Panc1 (cell line): ENCODE data around the gene NDUFS6. TPM values are rescaled to one million over a fixed set of nuclear protein-coding genes. Genes with fewer than 3 reads are reported as not detected.

Source experiments
- ATAC-seq: fragments of 200-7000 bp; cut with Tn5 transposase; 2 replicates; pipeline ENCODE4 v1.9.1; 2020; ENCODE audit warnings: mild to moderate bottlenecking, moderate library complexity
- BruUV-seq: library from RNA; stranded (reverse); fragments of 400-500 nt; replicated peaks from 2 replicates; lab custom pipeline; 2021; lab: Mats Ljungman, UMichigan
- CTCF ChIA-PET: fragments of 300-600 bp; sonication (Branson Sonifier 250); formaldehyde crosslinking; loops from one replicate; lab custom pipeline; 2022; ENCODE audit warnings: antibody characterized with exemption; lab: Charles Lee
- POLR2A ChIA-PET: fragments of 300-600 bp; sonication (Branson Sonifier 250); formaldehyde crosslinking; loops from one replicate; lab custom pipeline; 2022; ENCODE audit warnings: antibody characterized with exemption; lab: Charles Lee
- DNase-seq: peaks from one replicate; pipeline ENCODE4 v3.0.0-alpha.2; 2010; ENCODE audit warnings: low read depth, low spot score
- H3K27ac ChIP-seq: 2 replicates; pipeline ENCODE4 v1.5.1; 2011; ENCODE audit warnings: mild to moderate bottlenecking, low read length, inconsistent platforms
- H3K27me3 ChIP-seq: fragments of 200-500 bp; sonication (Bioruptor generic); 2 replicates; pipeline ENCODE4 v1.6.0; 2014; ENCODE audit warnings: low read length, inconsistent platforms; ENCODE audit not compliant: control insufficient read depth, insufficient read depth
- H3K36me3 ChIP-seq: fragments of 200-500 bp; sonication (Bioruptor generic); 2 replicates; pipeline ENCODE4 v1.5.1; 2014; ENCODE audit warnings: inconsistent platforms, mild to moderate bottlenecking, low read length, moderate library complexity; ENCODE audit not compliant: control insufficient read depth, insufficient read depth
- H3K4me1 ChIP-seq: 2 replicates; pipeline ENCODE4 v1.5.1; 2011; ENCODE audit warnings: inconsistent platforms, mild to moderate bottlenecking, low read length, moderate library complexity; ENCODE audit not compliant: control insufficient read depth, insufficient read depth
- H3K4me3 ChIP-seq, 2 experiments: 2 replicates each; pipeline ENCODE4 v1.5.1; 2011 to 2012; ENCODE audit warnings: low read depth in 2 of 2, low read length in 2 of 2, mild to moderate bottlenecking in 2 of 2, inconsistent platforms in 1 of 2, moderate library complexity in 1 of 2
- H3K9me3 ChIP-seq: fragments of 200-500 bp; sonication (Bioruptor generic); 2 replicates; pipeline ENCODE4 v1.5.1; 2014; ENCODE audit warnings: low read depth, mild to moderate bottlenecking, inconsistent platforms, low read length, moderate library complexity; ENCODE audit not compliant: control insufficient read depth, insufficient read depth
- CTCF ChIP-seq: fragments of 450-650 bp; IDR thresholded peaks from 2 replicates; pipeline ENCODE4 v1.5.1; 2017; ENCODE audit warnings: mild to moderate bottlenecking
- POLR2AphosphoS5 ChIP-seq: IDR thresholded peaks from 2 replicates; pipeline ENCODE4 v1.6.1; 2012; ENCODE audit warnings: mild to moderate bottlenecking, low read depth, low read length, moderate library complexity
- REST ChIP-seq, 2 experiments: IDR thresholded peaks; 2 replicates each; pipeline ENCODE4 v1.6.1; 2011 to 2012; ENCODE audit warnings: low read depth in 2 of 2, control low read depth in 1 of 2, low read length in 1 of 2, mild to moderate bottlenecking in 1 of 2, moderate library complexity in 1 of 2; ENCODE audit not compliant: insufficient read depth in 1 of 2
- SIN3A ChIP-seq: IDR thresholded peaks from 2 replicates; pipeline ENCODE4 v1.6.1; 2012; ENCODE audit warnings: low read depth, mild to moderate bottlenecking, low read length, moderate library complexity, borderline replicate concordance; ENCODE audit not compliant: insufficient read depth
- TCF7L2 ChIP-seq: IDR thresholded peaks from 2 replicates; pipeline ENCODE4 v1.6.1; 2011; ENCODE audit warnings: mild to moderate bottlenecking, low read depth, low read length, inconsistent platforms
- in situ Hi-C: cut with HindIII; loops from 2 replicates; pipeline ENCODE4 v1.10.0; 2016; ENCODE audit warnings: low sequenced_read_pairs, low pct_unique_long_range_greater_than_20kb
- intact Hi-C: fragments of 100-400 bp; cut with micrococcal nuclease; formaldehyde crosslinking; loops from one replicate; pipeline ENCODE4 v1.10.0; 2022; ENCODE audit not compliant: unreplicated experiment
- total RNA-seq: library from RNA; stranded (reverse); gene quantifications from one replicate; pipeline ENCODE4 v1.2.1, GENCODE V29; 2021; ENCODE audit not compliant: unreplicated experiment

Gene NDUFS6
- total RNA-seq, 1 experiment from 2014 or later = 70.6 TPM

- ATAC-seq (0 out of 2 replicates have a peak, but pooled peaks have one; percentile 35), DNase-seq (no peak)
- BruUV-seq = no TSS peak
- Histone ChIP-seq H3K4me1 (0 out of 2 replicates have a peak, but pooled peaks cover 4% of the 10 kb centered on the region), H3K9me3 (no peaks in the 10 kb centered on the region), H3K36me3 (no peaks in the 10 kb centered on the region), H3K4me3 (no peak overlapping the region), H3K27me3 (no peaks in the 10 kb centered on the region), H3K27ac (no peak overlapping the region)
- CTCF ChIA-PET = no interaction called here
- intact Hi-C loops (no loop called here), in situ Hi-C loops (no loop called here)
- no peak for TF ChIP-seq REST (IDR thresholded peaks at IDR 0.05; ENCODE audit: insufficient read depth in 1 of 2, low read depth in 2 of 2, low read length in 1 of 2)
- TF ChIP-seq TCF7L2 = no peak
- no peak for TF ChIP-seq POLR2AphosphoS5
- POLR2A ChIA-PET = no interaction called here
Measured at GRCh38 chr5:1770443-1770802, 30.8 kb upstream of the NDUFS6 start.

- in situ Hi-C loops = no loop called here
Measured at GRCh38 chr5:1771149-1772065, 29.8 kb upstream of the NDUFS6 start.

More at GRCh38 chr5:1771149-1772065, 29.8 kb upstream of the NDUFS6 start:
- CTCF ChIA-PET = no interaction called here
- no peaks in the 10 kb centered on the region for H3K27me3 ChIP-seq
- TF ChIP-seq CTCF (no peak), POLR2AphosphoS5 (no peak), REST (IDR thresholded peaks at IDR 0.05; ENCODE audit: insufficient read depth in 1 of 2, low read depth in 2 of 2, low read length in 1 of 2) (no peak), SIN3A (no peak), TCF7L2 (no peak)
- POLR2A ChIA-PET = no interaction called here
- H3K27ac ChIP-seq = no peak overlapping the region
- ATAC-seq (no peak), DNase-seq (no peak)
- intact Hi-C loops = no loop called here
- no peaks in the 10 kb centered on the region for H3K36me3 ChIP-seq
- BruUV-seq = no TSS peak
- H3K4me3 ChIP-seq = no peak overlapping the region
- 0 out of 2 replicates have a peak, but pooled peaks cover 4% of the 10 kb centered on the region for H3K4me1 ChIP-seq
- no peaks in the 10 kb centered on the region for H3K9me3 ChIP-seq
